H54 (cell line): ENCODE results near the gene ATR.

Experiments
- DNase-seq: peaks from one replicate; pipeline ENCODE4 v3.0.0; 2011; ENCODE audit warnings: low spot score, mixed read lengths; ENCODE audit not compliant: insufficient read length
- FAIRE-seq: peaks from 3 replicates; lab custom pipeline; 2011; peaks lifted over from hg19 to GRCh38; lab: Jason Lieb, UNC
- POLR2A ChIP-seq: IDR thresholded peaks from 2 replicates; pipeline ENCODE4 v1.6.1; 2011; ENCODE audit warnings: low read depth, mild to moderate bottlenecking, low read length

The ATR gene

DNA sequence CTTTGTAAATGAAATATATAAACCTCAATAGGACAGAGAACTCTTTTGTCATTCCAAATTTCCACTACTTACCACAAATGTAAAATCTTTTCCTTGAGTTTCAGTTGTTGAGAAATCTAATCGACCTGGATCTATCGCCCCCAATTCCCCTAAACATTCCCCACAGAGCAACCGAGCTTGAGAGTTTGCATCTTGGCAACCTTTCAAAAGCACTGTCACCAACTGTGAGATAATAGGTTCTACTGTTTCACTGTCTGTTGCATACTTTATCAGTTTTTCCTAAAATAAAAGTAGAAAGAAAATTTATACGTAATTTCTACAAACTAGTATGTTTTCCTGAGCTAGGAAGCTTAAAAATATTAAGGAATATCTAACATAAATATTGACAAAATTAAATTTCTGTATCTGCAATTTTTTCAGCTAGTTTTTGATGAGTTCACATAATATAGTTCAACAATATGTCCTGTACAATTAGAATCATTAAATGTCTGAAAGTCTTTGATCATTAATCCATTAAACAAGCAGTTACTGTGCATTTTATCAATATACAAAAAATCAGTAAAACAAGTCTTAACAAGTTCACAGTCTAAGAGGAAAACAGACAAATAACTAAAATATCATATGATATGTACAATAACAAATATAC is 54.5 kb downstream of the ATR start:
- DNase-seq (no peak), FAIRE-seq (no peak)
- TF ChIP-seq POLR2A, result no peak

- DNase-seq (no peak), FAIRE-seq (no peak)
- no peak for TF ChIP-seq POLR2A
Measured at GRCh38 chr3:142509079-142509478, 69.5 kb downstream of the ATR start.

- DNase-seq, result no peak
- FAIRE-seq, result no peak
- TF ChIP-seq POLR2A, result no peak
Measured at GRCh38 chr3:142507241-142507640, 71.3 kb downstream of the ATR start.

DNA sequence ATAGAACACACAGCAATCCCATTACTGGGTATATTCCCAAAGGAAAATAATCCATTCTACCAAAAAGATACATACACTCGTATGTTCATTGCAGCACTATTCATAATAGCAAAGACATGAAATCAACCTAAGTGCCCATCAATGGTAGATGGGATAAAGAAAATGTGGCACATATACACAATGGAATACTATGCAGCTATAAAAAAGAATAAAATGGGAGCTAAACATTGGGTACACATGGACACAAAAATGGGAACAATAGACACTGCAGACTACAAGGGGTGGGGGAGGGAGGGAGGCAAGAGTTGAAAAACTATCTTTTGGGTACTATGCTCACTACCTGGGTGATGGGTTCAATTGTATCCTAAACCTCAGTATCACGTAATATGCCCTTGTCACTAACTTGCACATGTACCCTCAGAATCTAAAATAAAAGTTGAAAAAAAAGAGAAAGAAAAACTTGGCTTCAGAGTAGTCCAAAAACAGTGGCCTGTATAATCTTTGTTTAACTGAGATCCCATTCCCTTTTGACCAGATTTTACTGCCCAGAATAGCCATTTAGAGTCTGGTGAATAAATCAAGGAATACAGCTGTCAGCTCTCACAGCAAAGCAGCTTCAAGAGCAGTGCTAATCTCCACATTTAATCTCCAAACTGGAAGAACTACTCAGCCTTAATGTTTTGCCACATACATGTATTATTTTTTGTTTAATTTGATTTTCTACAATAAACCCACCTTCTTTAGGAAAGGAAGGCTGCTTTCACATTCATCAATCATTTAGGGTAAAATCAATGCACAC is 76.1 kb downstream of the ATR start:
- TF ChIP-seq POLR2A, result no peak
- FAIRE-seq, result peak; percentile 65
- DNase-seq, result no peak

- no peak for TF ChIP-seq POLR2A
- FAIRE-seq, result peak; percentile 92
- peak; percentile 25 for DNase-seq
Measured at GRCh38 chr3:142501004-142501926, 77.3 kb downstream of the ATR start.

GRCh38 chr3:142500211-142500610 is 78.3 kb downstream of the ATR start:
- DNase-seq, result no peak
- TF ChIP-seq POLR2A, result no peak

GRCh38 chr3:142498397-142499180 is 79.9 kb downstream of the ATR start:
- FAIRE-seq, result no peak
- no peak for TF ChIP-seq POLR2A
- DNase-seq, result no peak

More at GRCh38 chr3:142500211-142500610, 78.3 kb downstream of the ATR start:
- FAIRE-seq, result no peak

- FAIRE-seq (no peak), DNase-seq (no peak)
Measured at GRCh38 chr3:142497729-142498128, 80.8 kb downstream of the ATR start.

GRCh38 chr3:142495103-142495502 is 83.4 kb downstream of the ATR start:
- FAIRE-seq, result no peak
- no peak for TF ChIP-seq POLR2A
- no peak for DNase-seq

More at GRCh38 chr3:142497729-142498128, 80.8 kb downstream of the ATR start:
- TF ChIP-seq POLR2A, result no peak

DNA sequence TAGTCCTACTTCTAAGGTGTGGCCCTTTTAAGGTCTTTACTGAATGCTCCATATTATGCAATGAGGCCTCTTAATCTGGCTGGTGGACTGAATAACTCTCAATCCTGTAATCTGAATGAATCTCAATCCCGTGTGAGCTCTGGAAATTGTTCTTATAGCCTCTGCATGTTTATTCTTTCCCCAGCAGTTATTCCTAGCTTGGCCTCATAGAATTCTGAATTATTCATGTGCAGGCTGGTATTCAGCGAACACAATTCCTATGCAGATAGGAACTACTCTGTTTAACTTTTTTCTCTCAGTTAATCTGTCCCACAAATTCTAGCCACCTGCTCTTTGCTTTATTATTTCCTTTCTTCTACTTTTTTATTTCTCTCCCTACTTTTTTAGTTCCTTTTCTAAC is 86.3 kb downstream of the ATR start:
- DNase-seq (no peak), FAIRE-seq (no peak)
- no peak for TF ChIP-seq POLR2A

DNA sequence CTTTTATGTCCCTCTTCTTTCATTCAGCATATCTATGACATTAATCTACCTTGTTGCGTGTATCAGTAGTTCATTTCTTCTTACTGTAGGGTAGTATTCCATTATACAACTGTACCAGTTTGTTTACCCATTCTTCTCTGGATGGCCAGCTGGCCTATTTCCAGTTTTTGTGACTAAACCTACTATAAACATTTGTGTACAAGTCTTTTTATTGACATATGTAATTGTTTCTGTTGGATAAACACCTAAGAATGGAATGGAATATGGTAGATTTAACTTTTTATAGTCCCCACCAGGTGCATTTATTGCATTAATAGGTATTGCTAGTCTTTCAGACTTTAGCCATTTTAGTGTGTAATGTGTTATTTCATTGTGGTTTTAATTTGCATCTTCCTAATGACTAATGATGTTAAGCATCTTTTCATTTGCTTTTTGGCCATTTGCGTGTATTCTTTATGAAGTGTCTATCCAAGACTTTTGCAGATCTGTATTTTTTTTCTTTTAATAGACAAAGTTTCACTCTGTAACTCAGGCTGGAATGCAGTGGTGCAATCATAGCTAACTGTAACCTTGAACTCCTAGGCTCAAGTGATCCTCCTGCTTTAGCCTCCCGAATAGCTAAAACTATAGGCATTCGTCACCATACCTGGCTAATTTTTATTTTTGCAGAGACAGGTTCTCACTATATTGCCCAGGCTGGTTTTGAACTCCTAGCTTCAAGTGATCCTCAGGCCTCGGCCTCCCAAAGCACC is 88.8 kb downstream of the ATR start:
- no peak for FAIRE-seq
- TF ChIP-seq POLR2A, result no peak
- no peak for DNase-seq

- no peak for DNase-seq
- TF ChIP-seq POLR2A, result no peak
- no peak for FAIRE-seq
Measured at GRCh38 chr3:142484912-142485435, 93.6 kb downstream of the ATR start.
